ENCODE measurements around the gene KLHL18. TPM values are rescaled to one million over a fixed set of nuclear protein-coding genes. Genes with fewer than 3 reads are reported as not detected.
"Not testable (repeated sequence)": the region's sequence is repeated elsewhere in the genome, so short reads cannot be mapped to it uniquely, and the experiment has no call there.

Gene KLHL18
- polyA plus RNA-seq, 2 donors, result 22.6 to 28.9 TPM

- 78 to 84% methylated on average over 2 of the region's 2 CpGs for WGBS, 2 donors
- H3K36me3 ChIP-seq (ENCODE audit: control insufficient read depth in 2 of 2, insufficient read depth in 2 of 2, low read length in 1 of 2), result no peaks in the 10 kb centered on the region
- no peaks in the 10 kb centered on the region for H3K27me3 ChIP-seq (ENCODE audit: control insufficient read depth in 1 of 2, insufficient read depth in 2 of 2, low read length in 2 of 2)
- no peaks in the 10 kb centered on the region for H3K4me1 ChIP-seq (ENCODE audit: control insufficient read depth in 2 of 2, insufficient read depth in 2 of 2, low read length in 1 of 2)
- no peaks in the 10 kb centered on the region for H3K9me3 ChIP-seq (ENCODE audit: control insufficient read depth in 2 of 2, insufficient read depth in 1 of 2, low read depth in 1 of 2, low read length in 1 of 2)
- H3K4me3 ChIP-seq (ENCODE audit: low read depth in 1 of 2, low read length in 2 of 2), result no peak overlapping the region
- no peak overlapping the region for H3K27ac ChIP-seq (ENCODE audit: low read depth in 2 of 2, low read length in 1 of 2)
Measured at GRCh38 chr3:47306022-47306421, 23.3 kb downstream of the KLHL18 start.

GRCh38 chr3:47309231-47309630 is 26.5 kb downstream of the KLHL18 start:
- WGBS, 2 donors, result 97% methylated on average over 25 to 27 of the region's 28 CpGs
- not testable (repeated sequence) for H3K27ac ChIP-seq (ENCODE audit: low read depth in 2 of 2, low read length in 1 of 2); H3K4me3 ChIP-seq (ENCODE audit: low read depth in 1 of 2, low read length in 2 of 2); H3K9me3 ChIP-seq (ENCODE audit: control insufficient read depth in 2 of 2, insufficient read depth in 1 of 2, low read depth in 1 of 2, low read length in 1 of 2); H3K4me1 ChIP-seq (ENCODE audit: control insufficient read depth in 2 of 2, insufficient read depth in 2 of 2, low read length in 1 of 2); H3K27me3 ChIP-seq (ENCODE audit: control insufficient read depth in 1 of 2, insufficient read depth in 2 of 2, low read length in 2 of 2); H3K36me3 ChIP-seq (ENCODE audit: control insufficient read depth in 2 of 2, insufficient read depth in 2 of 2, low read length in 1 of 2)

DNA sequence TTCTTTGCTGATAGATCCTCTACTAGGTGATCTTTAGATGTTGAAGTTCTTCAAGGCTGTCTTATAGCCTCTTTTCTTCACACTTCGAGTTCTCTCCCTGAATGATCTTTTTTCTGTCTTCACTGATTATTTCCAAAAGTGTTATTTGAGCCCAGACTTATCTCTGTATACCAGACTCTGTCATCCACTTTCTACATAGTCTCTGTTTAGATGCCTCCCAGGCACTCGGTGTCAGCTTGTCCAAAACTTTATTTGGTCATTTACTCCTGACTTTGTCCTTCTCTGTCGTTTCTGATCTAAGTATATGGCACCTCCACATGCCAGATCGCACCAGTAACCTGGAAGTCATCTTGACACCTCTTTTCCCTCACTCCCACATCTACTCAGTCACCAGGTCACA is 27.6 kb downstream of the KLHL18 start:
- no peak overlapping the region for H3K27ac ChIP-seq (ENCODE audit: low read depth in 2 of 2, low read length in 1 of 2)
- WGBS, 2 donors, result 94% methylated on average over 4 of the region's 4 CpGs
- H3K9me3 ChIP-seq (ENCODE audit: control insufficient read depth in 2 of 2, insufficient read depth in 1 of 2, low read depth in 1 of 2, low read length in 1 of 2), result no peaks in the 10 kb centered on the region
- no peak overlapping the region for H3K4me3 ChIP-seq (ENCODE audit: low read depth in 1 of 2, low read length in 2 of 2)
- H3K4me1 ChIP-seq (ENCODE audit: control insufficient read depth in 2 of 2, insufficient read depth in 2 of 2, low read length in 1 of 2), result no peaks in the 10 kb centered on the region
- no peaks in the 10 kb centered on the region for H3K36me3 ChIP-seq (ENCODE audit: control insufficient read depth in 2 of 2, insufficient read depth in 2 of 2, low read length in 1 of 2)
- H3K27me3 ChIP-seq (ENCODE audit: control insufficient read depth in 1 of 2, insufficient read depth in 2 of 2, low read length in 2 of 2), result no peaks in the 10 kb centered on the region

DNA sequence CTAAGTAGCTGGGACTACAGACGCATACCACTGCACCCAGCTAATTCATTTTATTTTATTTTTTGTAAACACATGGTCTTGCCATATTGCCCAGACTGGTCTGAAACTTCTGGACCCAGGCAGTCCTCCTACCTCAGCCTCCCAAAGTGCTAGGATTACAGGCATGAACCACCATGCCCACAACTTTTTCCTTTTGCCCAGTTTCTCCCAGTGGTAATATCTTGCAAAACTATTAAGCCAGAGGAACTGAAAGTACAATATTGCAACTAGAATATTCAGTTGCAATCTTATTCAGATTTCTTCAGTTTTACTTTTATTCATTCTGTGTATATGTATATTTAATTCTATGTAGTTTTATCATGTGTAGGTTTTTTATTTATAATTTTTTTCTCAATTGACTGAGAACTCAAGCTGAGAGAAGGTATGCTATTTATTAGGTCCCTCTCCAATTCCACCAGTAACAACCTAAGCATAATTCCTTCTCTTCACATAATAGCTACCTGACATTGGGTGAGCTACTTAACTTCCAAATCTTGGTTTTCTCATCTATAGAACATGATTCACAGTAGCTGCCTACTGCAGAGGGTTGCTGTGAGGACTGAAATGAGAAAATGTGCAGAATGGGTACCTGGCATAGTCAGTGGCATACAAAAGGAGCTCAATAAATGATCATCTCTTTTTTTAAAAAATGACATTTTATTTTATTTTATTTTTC is 30.8 kb downstream of the KLHL18 start:
- no peaks in the 10 kb centered on the region for H3K36me3 ChIP-seq (ENCODE audit: control insufficient read depth in 2 of 2, insufficient read depth in 2 of 2, low read length in 1 of 2)
- H3K9me3 ChIP-seq (ENCODE audit: control insufficient read depth in 2 of 2, insufficient read depth in 1 of 2, low read depth in 1 of 2, low read length in 1 of 2), result no peaks in the 10 kb centered on the region
- no peak overlapping the region for H3K4me3 ChIP-seq (ENCODE audit: low read depth in 1 of 2, low read length in 2 of 2)
- H3K27me3 ChIP-seq (ENCODE audit: control insufficient read depth in 1 of 2, insufficient read depth in 2 of 2, low read length in 2 of 2), result no peaks in the 10 kb centered on the region
- H3K27ac ChIP-seq (ENCODE audit: low read depth in 2 of 2, low read length in 1 of 2), result no peak overlapping the region
- WGBS, 2 donors, result 82 to 100% methylated on average over 1 of the region's 1 CpG
- no peaks in the 10 kb centered on the region for H3K4me1 ChIP-seq (ENCODE audit: control insufficient read depth in 2 of 2, insufficient read depth in 2 of 2, low read length in 1 of 2)

DNA sequence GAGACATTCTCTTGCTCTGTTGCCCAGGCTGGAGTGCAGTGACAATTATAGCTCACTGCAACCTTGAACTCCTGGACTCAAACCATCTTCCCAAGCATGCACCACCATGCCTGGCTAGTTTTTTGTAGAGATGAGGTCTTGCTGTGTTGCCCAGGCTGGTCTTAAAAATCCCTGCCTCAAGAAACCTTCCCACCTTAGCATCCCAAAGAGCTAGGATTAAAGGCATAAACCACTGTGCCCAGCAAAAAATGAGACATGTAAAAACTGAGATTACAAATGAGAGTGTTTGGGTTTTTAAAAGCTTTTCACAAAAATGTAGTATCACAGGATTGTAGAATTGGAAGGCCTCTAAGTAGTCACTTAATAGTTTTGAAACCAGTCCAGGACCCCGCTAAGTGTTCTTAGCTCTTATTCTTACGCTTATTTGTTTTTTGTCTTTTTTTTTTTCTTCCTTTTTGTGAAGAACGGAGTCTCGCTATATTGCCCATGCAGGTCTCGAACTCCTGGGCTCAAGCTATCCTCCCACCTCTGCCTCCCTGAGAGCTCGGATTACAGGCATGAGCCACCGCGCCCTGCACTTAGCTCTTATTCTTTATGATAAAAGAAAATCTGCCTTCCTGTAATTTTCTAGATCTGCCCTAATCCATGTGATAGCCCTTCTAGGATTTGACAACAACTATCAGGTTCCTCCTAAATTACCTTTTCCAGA is 31.5 kb downstream of the KLHL18 start:
- Histone ChIP-seq H3K9me3 (ENCODE audit: control insufficient read depth in 2 of 2, insufficient read depth in 1 of 2, low read depth in 1 of 2, low read length in 1 of 2) (no peaks in the 10 kb centered on the region), H3K4me3 (ENCODE audit: low read depth in 1 of 2, low read length in 2 of 2) (no peak overlapping the region), H3K27me3 (ENCODE audit: control insufficient read depth in 1 of 2, insufficient read depth in 2 of 2, low read length in 2 of 2) (no peaks in the 10 kb centered on the region), H3K4me1 (ENCODE audit: control insufficient read depth in 2 of 2, insufficient read depth in 2 of 2, low read length in 1 of 2) (peaks cover 0 to 2% of the 10 kb centered on the region in 2 donors), H3K27ac (ENCODE audit: low read depth in 2 of 2, low read length in 1 of 2) (no peak overlapping the region), H3K36me3 (ENCODE audit: control insufficient read depth in 2 of 2, insufficient read depth in 2 of 2, low read length in 1 of 2) (no peaks in the 10 kb centered on the region)
- WGBS, 2 donors, result 91 to 96% methylated on average over 8 of the region's 8 CpGs

DNA sequence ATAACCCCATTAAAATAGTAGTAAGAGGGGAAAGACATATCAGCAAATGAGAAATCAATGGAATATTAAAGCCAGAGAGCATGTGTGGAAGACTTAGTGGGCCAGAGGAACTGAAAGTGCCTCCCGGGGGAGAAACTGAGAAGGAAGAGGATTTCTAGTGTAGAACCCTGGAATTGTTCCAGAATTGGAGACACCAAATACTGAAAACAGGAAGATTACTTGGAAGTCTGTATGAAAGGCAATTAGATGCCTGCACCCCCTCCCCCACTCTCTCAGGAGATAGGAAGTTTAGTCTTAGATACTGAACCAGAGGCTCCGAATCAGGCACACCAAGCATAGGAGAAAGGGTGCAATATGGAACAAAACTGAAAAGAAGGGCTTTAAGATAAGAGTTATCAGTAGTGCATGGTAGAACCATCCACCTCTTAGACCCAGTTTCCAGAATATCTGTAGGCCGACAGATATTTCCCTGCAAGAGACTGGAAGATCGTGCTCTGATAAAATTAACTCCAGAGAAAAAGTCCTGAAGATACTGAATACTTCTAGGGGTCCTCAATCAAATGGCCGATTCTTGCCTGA is 32.4 kb downstream of the KLHL18 start:
- Histone ChIP-seq H3K4me1 (ENCODE audit: control insufficient read depth in 2 of 2, insufficient read depth in 2 of 2, low read length in 1 of 2) (peaks cover 0 to 2% of the 10 kb centered on the region in 2 donors), H3K27ac (ENCODE audit: low read depth in 2 of 2, low read length in 1 of 2) (no peak overlapping the region), H3K27me3 (ENCODE audit: control insufficient read depth in 1 of 2, insufficient read depth in 2 of 2, low read length in 2 of 2) (no peaks in the 10 kb centered on the region), H3K9me3 (ENCODE audit: control insufficient read depth in 2 of 2, insufficient read depth in 1 of 2, low read depth in 1 of 2, low read length in 1 of 2) (no peaks in the 10 kb centered on the region), H3K36me3 (ENCODE audit: control insufficient read depth in 2 of 2, insufficient read depth in 2 of 2, low read length in 1 of 2) (no peaks in the 10 kb centered on the region), H3K4me3 (ENCODE audit: low read depth in 1 of 2, low read length in 2 of 2) (no peak overlapping the region)
- WGBS, 2 donors, result 79 to 86% methylated on average over 5 of the region's 5 CpGs

DNA sequence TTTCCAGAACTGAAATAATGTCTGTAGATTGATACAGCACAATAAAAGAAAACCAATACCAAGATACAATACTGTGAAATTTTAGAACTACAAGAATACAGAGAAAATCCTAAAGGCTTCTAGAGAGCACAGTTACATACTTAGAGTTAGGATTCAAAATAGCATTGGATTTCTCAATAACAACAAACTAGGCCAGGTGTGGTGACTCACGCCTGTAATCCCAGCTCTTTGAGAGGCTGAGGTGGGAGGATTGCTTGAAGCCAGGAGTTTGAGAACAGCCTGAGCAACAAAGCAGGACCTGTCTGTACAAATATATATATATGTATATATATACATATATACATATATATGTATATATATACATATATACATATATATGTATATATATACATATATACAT is 33.4 kb downstream of the KLHL18 start:
- not testable (repeated sequence) for H3K27ac ChIP-seq (ENCODE audit: low read depth in 2 of 2, low read length in 1 of 2); H3K4me3 ChIP-seq (ENCODE audit: low read depth in 1 of 2, low read length in 2 of 2); H3K4me1 ChIP-seq (ENCODE audit: control insufficient read depth in 2 of 2, insufficient read depth in 2 of 2, low read length in 1 of 2); H3K9me3 ChIP-seq (ENCODE audit: control insufficient read depth in 2 of 2, insufficient read depth in 1 of 2, low read depth in 1 of 2, low read length in 1 of 2); H3K36me3 ChIP-seq (ENCODE audit: control insufficient read depth in 2 of 2, insufficient read depth in 2 of 2, low read length in 1 of 2); H3K27me3 ChIP-seq (ENCODE audit: control insufficient read depth in 1 of 2, insufficient read depth in 2 of 2, low read length in 2 of 2)
- 80 to 82% methylated on average over 1 of the region's 1 CpG for WGBS, 2 donors

DNA sequence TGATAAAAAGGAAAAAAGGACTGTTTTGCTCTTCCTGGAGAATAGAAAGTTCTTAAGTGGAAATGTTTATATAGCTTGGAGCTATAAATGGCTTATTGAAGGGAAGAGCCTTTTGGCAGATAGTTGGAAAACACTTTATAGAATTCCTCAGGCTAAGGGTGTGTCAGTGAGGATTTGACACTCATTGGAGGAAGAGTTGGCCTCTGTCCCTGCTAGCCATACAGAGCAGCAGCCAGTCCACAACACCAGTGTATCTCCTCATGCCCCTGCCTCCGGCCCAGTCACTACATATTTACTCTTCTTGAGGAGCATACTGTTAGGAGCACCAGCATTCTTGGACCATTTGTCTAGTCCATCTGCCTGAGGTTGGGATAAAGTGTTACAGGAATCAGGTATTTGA is 36.2 kb downstream of the KLHL18 start:
- 43 to 64% methylated on average over 1 of the region's 1 CpG for WGBS, 2 donors
- Histone ChIP-seq H3K4me3 (ENCODE audit: low read depth in 1 of 2, low read length in 2 of 2) (no peak overlapping the region), H3K4me1 (ENCODE audit: control insufficient read depth in 2 of 2, insufficient read depth in 2 of 2, low read length in 1 of 2) (peaks cover 0 to 2% of the 10 kb centered on the region in 2 donors), H3K9me3 (ENCODE audit: control insufficient read depth in 2 of 2, insufficient read depth in 1 of 2, low read depth in 1 of 2, low read length in 1 of 2) (no peaks in the 10 kb centered on the region), H3K27ac (ENCODE audit: low read depth in 2 of 2, low read length in 1 of 2) (no peak overlapping the region), H3K27me3 (ENCODE audit: control insufficient read depth in 1 of 2, insufficient read depth in 2 of 2, low read length in 2 of 2) (no peaks in the 10 kb centered on the region), H3K36me3 (ENCODE audit: control insufficient read depth in 2 of 2, insufficient read depth in 2 of 2, low read length in 1 of 2) (peaks cover 4 to 17% of the 10 kb centered on the region in 2 donors)

DNA sequence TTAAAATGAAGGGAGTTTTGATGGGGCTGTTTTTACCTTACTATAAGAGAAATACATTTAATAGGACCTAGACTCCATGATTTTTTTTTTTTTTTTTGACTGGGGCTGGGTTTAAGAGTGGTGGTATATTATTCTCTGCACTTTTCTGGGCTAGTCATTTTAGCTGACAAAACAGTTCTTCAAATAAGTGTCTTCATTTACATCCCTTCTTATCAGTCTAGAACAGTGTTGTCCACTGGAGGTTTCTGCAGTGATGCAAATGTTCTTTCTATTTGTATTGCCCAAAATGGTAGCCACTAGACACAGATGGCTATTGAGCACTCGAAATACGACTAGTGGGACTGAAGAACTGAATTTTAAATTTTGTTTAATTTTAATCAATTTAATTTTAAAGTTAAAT is 37.2 kb downstream of the KLHL18 start:
- peaks cover 0 to 2% of the 10 kb centered on the region in 2 donors for H3K4me1 ChIP-seq (ENCODE audit: control insufficient read depth in 2 of 2, insufficient read depth in 2 of 2, low read length in 1 of 2)
- peaks cover 4 to 18% of the 10 kb centered on the region in 2 donors for H3K36me3 ChIP-seq (ENCODE audit: control insufficient read depth in 2 of 2, insufficient read depth in 2 of 2, low read length in 1 of 2)
- 47 to 49% methylated on average over 2 of the region's 2 CpGs for WGBS, 2 donors
- H3K27me3 ChIP-seq (ENCODE audit: control insufficient read depth in 1 of 2, insufficient read depth in 2 of 2, low read length in 2 of 2), result no peaks in the 10 kb centered on the region
- no peak overlapping the region for H3K27ac ChIP-seq (ENCODE audit: low read depth in 2 of 2, low read length in 1 of 2)
- no peaks in the 10 kb centered on the region for H3K9me3 ChIP-seq (ENCODE audit: control insufficient read depth in 2 of 2, insufficient read depth in 1 of 2, low read depth in 1 of 2, low read length in 1 of 2)
- no peak overlapping the region for H3K4me3 ChIP-seq (ENCODE audit: low read depth in 1 of 2, low read length in 2 of 2)
